Kidney glomerular epithelial cell (primary cell): ENCODE data around the gene MTERF4.
A peak's percentile ranks its signal among the peaks of the same experiment; 100 is the strongest.

Experiments
- DNase-seq: peaks from one replicate; lab custom pipeline; 2025; lab: John Stamatoyannopoulos, UW

MTERF4 gene

GRCh38 chr2:241102239-241102803, at the start of gene MTERF4:
MTERF4 (minus strand) TSS chr2:241102287; CDS start chr2:241102273, 14 bp downstream.
- peak; percentile 55 for DNase-seq

GRCh38 chr2:241150660-241151530, 48.8 kb upstream of the MTERF4 start:
- DNase-seq, result no peak

- peak; percentile 85 for DNase-seq
These were observed 48.0 kb upstream of the MTERF4 start, which contains the start of gene PPP1R7 for GRCh38 chr2:241149925-241150659. PPP1R7 (plus strand) TSS chr2:241150467; CDS start chr2:241150496, 29 bp downstream.

- DNase-seq, result no peak
These were observed 47.5 kb upstream of the MTERF4 start for GRCh38 chr2:241149675-241149924.

DNA sequence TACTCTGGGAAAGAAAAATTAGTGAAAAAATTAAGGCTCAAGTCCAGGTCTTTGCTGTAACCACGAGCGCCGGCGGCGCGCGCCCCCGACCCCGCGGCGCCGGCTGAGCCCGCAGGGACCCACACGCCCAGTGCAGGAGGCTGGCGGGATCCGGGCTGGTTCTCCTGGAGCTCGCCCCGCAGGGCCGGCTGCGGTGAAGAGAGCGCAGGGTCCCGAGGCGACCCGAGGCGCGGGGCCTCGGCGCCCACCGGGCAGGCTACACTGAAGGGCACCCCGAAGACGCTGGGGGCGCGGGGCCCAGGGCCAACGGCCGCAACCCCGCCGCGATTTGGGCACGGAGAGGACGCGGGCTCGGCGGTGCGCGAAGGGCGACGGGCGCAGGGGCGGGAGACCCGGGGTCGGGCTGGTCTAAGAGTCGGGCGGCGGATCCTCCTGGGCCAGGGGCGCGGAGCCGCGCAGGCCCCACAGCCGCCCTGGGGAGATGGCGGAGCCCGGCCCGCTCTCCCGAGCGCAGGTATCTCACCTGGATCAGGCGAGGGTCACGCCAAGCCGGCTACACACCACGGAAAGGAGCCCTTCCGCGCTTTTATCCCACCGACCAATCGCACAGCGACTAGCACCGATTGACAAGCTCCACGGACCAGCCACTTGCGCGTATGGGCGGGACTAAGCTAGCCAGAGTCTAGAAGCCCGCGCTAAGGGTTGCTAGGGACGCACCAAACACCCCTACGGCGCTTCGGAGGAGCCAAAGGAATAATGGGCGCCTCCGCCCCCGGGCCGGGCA, 47.0 kb upstream of the MTERF4 start, which contains the start of gene PASK:
TSS of gene PASK (minus strand) at position 582 of the 784 bp plus-strand sequence. CDS start 6,440 bp downstream, outside the sequence.
- peak; percentile 92 for DNase-seq

DNA sequence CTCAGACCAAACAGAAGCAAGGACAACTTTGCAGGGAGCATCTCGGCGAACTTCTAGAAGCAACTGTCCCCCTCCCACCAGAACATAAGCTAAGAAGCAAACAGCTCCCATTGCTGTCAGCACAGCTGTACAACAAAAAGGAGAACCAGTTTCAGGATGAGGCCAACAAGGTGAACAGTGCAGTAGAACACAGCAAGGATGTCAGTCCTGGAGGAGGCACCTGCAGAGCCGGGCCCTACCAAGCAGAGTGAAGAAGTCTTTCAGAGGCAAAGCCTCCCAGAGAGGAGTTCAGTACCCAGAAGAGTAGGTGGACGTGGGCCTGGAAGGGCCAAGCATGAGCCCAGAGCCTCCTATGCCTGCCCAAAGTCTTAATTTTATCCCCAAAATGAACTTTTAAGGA, 46.2 kb upstream of the MTERF4 start:
- DNase-seq, result no peak

DNA sequence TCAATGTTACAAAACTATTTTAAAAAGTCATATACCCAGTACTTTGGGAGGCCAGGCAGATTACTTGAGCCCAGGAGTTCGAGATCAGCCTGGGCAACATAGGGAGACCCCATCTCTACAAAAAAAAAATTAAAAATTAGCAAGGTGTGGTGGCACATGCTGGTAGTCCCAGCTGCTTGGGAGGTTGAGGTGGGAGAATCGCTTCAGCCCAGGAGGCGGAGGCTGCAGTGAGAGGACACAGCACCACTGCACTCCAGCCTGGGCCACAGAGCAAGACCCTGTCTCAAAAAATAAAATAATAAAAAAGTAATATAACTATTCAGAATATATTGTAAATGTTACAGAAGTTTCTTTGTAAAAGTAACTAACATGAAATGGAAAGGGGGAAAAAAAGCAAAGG, 45.2 kb upstream of the MTERF4 start:
- no peak for DNase-seq

GRCh38 chr2:241146286-241146685, 44.2 kb upstream of the MTERF4 start:
- DNase-seq, result no peak

- no peak for DNase-seq
These were observed 40.5 kb upstream of the MTERF4 start for GRCh38 chr2:241142593-241142992.

DNA sequence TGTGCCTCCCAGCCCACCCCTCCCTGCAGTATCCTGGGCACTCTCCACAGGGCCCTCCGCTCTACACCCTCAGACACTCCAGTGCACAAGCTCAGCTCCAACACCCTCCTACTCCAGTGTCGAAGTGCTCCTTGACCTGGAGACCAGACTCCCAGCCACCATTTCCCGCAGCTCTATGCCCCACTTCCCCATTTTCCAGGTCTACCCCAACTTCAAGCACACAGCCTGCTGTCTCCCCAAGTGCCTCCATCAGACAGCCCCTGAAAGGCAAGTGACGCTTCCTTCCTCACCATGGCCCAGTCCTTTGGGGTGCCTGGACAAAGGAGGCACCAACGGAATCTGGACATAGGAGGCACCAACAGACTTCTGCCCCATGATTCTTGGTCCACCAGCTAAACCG, 40.0 kb upstream of the MTERF4 start:
- DNase-seq, result no peak

DNA sequence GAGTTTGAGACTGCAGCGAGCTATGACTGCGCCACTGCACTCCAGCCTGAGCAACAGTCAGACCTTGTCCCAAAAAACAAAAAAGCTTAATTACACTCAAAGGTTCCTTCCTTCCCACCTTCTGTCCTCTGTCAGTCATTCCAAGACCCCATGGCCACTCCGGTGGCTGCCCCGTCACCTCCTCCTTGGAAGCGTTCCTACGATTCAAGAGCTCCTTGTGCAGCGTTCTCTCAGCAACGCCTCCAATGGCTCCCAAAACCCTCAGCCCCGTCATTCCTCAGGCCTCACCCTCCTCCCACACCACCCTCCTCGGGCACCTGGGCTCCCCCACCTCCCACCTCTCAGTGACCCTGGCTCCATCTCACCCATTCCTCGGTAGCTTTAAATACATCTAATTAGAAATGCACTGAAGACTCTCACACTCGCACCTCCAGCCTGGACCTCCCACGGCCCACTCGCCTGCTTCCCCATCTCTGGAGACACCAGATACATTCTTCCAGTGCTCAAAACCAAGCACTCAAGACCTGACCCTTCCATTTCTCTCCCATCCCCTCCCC, 39.2 kb upstream of the MTERF4 start:
- DNase-seq, result no peak

GRCh38 chr2:241140445-241140840, 38.4 kb upstream of the MTERF4 start:
- no peak for DNase-seq

- DNase-seq, result no peak
These were observed 37.7 kb upstream of the MTERF4 start for GRCh38 chr2:241139531-241140444.

GRCh38 chr2:241138471-241138870, 36.4 kb upstream of the MTERF4 start:
- DNase-seq, result no peak

DNA sequence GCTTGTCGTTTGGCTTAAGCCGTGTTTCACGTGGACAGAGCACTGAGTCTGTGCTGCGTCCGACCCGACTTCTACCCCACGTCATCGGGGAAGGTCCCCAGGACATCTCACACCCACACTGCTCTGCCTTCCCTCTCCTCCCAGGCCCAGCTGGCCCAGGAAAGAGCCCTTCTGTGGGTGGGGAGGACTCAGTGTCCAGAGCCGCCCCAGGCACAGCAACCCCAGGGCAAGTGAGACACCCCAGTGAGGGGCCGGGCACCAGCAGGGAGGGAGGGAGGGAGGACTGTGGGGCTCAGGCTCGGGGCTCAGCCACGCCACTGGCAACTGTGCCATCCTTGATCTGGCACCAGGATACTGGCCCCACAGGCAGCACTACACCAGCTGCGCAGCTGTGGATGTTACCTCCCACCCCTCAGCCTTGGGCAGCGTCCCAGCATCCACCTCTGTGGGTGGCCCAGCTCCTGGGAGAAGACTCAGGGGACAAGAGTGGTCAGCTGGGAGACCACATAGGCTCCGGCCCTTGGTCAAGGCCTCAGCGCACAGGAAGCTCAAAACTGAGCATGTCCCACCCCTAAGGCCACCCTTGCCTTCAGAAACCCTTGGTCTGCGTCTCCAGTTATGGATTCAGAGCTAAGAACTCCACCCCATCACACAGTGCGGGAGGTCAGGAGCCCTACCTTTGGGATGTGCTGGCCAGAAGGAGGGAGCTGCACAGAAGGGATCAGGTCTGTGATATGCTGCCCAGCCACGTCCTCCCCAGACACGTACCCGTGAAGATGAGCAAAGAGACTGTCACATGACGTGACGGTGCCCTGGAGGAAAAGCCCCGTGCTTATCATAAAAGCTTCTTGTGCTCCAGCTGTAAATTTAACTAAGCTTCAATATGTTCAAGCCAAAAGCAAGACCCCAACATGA, 35.4 kb upstream of the MTERF4 start:
- no peak for DNase-seq

GRCh38 chr2:241136661-241137260, 34.7 kb upstream of the MTERF4 start:
- DNase-seq, result no peak

DNA sequence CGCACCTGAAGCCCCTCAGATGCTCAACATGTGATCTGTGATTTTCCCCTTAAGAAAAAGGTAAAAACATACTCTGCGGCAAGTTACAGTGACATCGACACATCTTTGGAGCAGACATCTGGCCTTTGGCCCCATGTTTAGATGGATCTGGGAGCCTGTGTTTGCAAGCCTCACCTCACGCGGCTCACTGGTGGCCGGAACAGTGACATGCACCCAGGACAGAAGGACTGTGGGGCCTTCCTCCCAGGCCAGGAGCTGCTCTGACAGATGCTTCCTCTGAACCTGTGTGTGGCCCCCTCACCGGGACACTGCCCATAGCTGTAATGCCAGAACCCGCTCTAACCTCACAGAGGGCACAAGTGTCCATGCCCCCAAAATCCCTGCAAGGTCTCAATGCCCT, 34.1 kb upstream of the MTERF4 start:
- DNase-seq, result no peak

DNA sequence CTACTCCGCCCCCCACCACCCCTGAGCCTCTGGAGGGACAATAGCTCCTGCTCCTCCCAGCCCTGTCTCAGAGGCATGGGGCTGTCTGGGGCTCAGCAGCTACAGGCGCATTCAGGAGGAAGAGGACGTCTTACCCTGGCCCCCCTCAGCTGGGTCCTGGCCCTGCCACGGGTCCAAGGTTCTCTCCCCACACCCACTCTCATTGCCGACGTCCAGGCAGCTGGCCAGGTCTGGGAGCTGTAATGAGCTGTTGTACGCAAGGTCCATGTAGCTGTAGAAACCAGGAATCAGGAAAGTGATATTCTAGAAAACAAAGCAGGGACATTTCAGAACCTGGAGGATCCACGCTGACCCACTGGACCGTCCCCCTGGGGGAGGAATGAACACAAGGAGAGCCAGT, 33.6 kb upstream of the MTERF4 start:
- DNase-seq, result no peak

GRCh38 chr2:241134711-241135110, 32.6 kb upstream of the MTERF4 start:
- DNase-seq, result no peak
